GM23338 (cell line): ENCODE measurements around the gene KIAA1328. TPM values are rescaled to one million over a fixed set of nuclear protein-coding genes. Genes with fewer than 3 reads are reported as not detected.

Source experiments
- ATAC-seq: fragments of 200-7000 bp; cut with Tn5 transposase; 3 replicates; pipeline ENCODE4 v1.9.1; 2020
- DNase-seq: peaks from one replicate; pipeline ENCODE4 v3.0.0-alpha.2; 2015; ENCODE audit warnings: low spot score
- H2AFZ ChIP-seq: fragments of 200-600 bp; sonication (generic); 2 replicates; pipeline ENCODE4 v1.8.0; 2016; ENCODE audit warnings: antibody characterized with exemption, mild to moderate bottlenecking, moderate library complexity
- H3F3A ChIP-seq: fragments of 200-600 bp; sonication (generic); replicated peaks from 2 replicates; pipeline ENCODE4 v1.8.0; 2017; ENCODE audit warnings: antibody characterized with exemption, mixed run types, low read depth
- H3K27ac ChIP-seq: fragments of 200-600 bp; sonication (generic); 2 replicates; pipeline ENCODE4 v1.6.1; 2016; ENCODE audit warnings: low read depth
- H3K27me3 ChIP-seq: fragments of 200-600 bp; sonication (generic); 2 replicates; pipeline ENCODE4 v1.8.0; 2016; ENCODE audit warnings: mild to moderate bottlenecking, mixed run types, moderate library complexity; ENCODE audit not compliant: insufficient read depth
- H3K36me3 ChIP-seq: fragments of 200-600 bp; sonication (generic); 2 replicates; pipeline ENCODE4 v1.8.0; 2016; ENCODE audit warnings: mild to moderate bottlenecking; ENCODE audit not compliant: insufficient read depth
- H3K4me1 ChIP-seq: fragments of 200-600 bp; sonication (generic); 2 replicates; pipeline ENCODE4 v1.8.0; 2016; ENCODE audit warnings: mild to moderate bottlenecking, moderate library complexity; ENCODE audit not compliant: insufficient read depth
- H3K4me2 ChIP-seq: fragments of 200-600 bp; sonication (generic); 2 replicates; pipeline ENCODE4 v1.7.1; 2017; ENCODE audit warnings: mixed run types
- H3K4me3 ChIP-seq: fragments of 200-600 bp; sonication (generic); 2 replicates; pipeline ENCODE4 v1.6.1; 2016; ENCODE audit warnings: mixed run types
- H3K79me2 ChIP-seq: fragments of 200-600 bp; sonication (generic); replicated peaks from 2 replicates; pipeline ENCODE4 v1.8.0; 2017; ENCODE audit warnings: mild to moderate bottlenecking; ENCODE audit not compliant: insufficient read depth
- H3K9me2 ChIP-seq: fragments of 200-600 bp; sonication (generic); 2 replicates; pipeline ENCODE4 v1.8.0; 2017; ENCODE audit not compliant: insufficient read depth
- H4K20me1 ChIP-seq: fragments of 200-600 bp; sonication (generic); replicated peaks from 2 replicates; pipeline ENCODE4 v1.8.0; 2017; ENCODE audit warnings: mild to moderate bottlenecking; ENCODE audit not compliant: insufficient read depth
- H3K27ac Mint-ChIP-seq: 2 replicates; pipeline ENCODE4 v1.8.0; 2020; ENCODE audit warnings: inconsistent platforms, mild to moderate bottlenecking, moderate library complexity, mixed read lengths
- H3K27me3 Mint-ChIP-seq: 3 replicates; pipeline ENCODE4 v1.8.0; 2022; ENCODE audit warnings: low read depth, mild to moderate bottlenecking, moderate library complexity, mixed read lengths, inconsistent platforms; ENCODE audit not compliant: insufficient read depth, poor library complexity
- H3K36me3 Mint-ChIP-seq: 3 replicates; pipeline ENCODE4 v1.8.0; 2021; ENCODE audit warnings: low read depth, mild to moderate bottlenecking, inconsistent platforms, moderate library complexity, mixed read lengths
- H3K4me1 Mint-ChIP-seq: 3 replicates; pipeline ENCODE4 v1.8.0; 2020; ENCODE audit warnings: mild to moderate bottlenecking, inconsistent platforms, mixed read lengths
- H3K4me3 Mint-ChIP-seq: 3 replicates; pipeline ENCODE4 v1.8.0; 2021; ENCODE audit warnings: moderate library complexity, mild to moderate bottlenecking, inconsistent platforms, mixed read lengths
- H3K9me3 Mint-ChIP-seq: 3 replicates; pipeline ENCODE4 v1.8.0; 2020; ENCODE audit warnings: moderate library complexity, mild to moderate bottlenecking, inconsistent platforms, mixed read lengths
- CTCF ChIP-seq, 2 experiments: fragments of 200-600 bp in 1 of 2; sonication (generic) in 1 of 2; conservative IDR thresholded peaks; 2 replicates each; pipeline versions ENCODE4 v1.5.1 to v1.6.1; 2016 to 2017; ENCODE audit warnings: antibody characterized with exemption in 2 of 2, low read depth in 2 of 2, mild to moderate bottlenecking in 2 of 2, moderate library complexity in 1 of 2
- JUNB ChIP-seq: IDR thresholded peaks from one replicate; pipeline ENCODE4 v1.6.1; 2016; ENCODE audit warnings: antibody characterized with exemption; ENCODE audit not compliant: unreplicated experiment
- ZNF462 ChIP-seq: fragments of 250-450 bp; sonication (Bioruptor Pico); IDR thresholded peaks from 2 replicates; pipeline ENCODE4 v1.5.0; 2020; ENCODE audit warnings: mild to moderate bottlenecking, moderate library complexity
- polyA plus RNA-seq: library from polyadenylated mRNA; unstranded; fragments of >200 nt; fragmentation: Nextera tagmentation; extraction: Ambion mirVana; gene quantifications from 2 replicates; pipeline ENCODE4 v1.2.1, GENCODE V29; 2016
- total RNA-seq: library from RNA; depleted of rRNA; stranded (reverse); fragments of >200 nt; shearing (Covaris generic); gene quantifications from 2 replicates; pipeline ENCODE4 v1.2.3, GENCODE V29; 2014

The KIAA1328 gene
- total and polyA plus RNA-seq, 2 experiments from 2014 or later, result 5.2 to 8.4 TPM

- H3K27ac ChIP-seq, result no peak overlapping the region
- Mint-ChIP-seq H3K27me3 (no peaks in the 10 kb centered on the region), H3K4me1 (peaks cover 5% of the 10 kb centered on the region; the same call in 2 of the 3 replicates), H3K36me3 (peaks cover 24% of the 10 kb centered on the region), H3K4me3 (no peak overlapping the region), H3K9me3 (peaks cover 30% of the 10 kb centered on the region), H3K27ac (no peak overlapping the region)
- no peak overlapping the region for H2AFZ ChIP-seq
- H3K4me1 ChIP-seq, result no peaks in the 10 kb centered on the region
- H3K4me3 ChIP-seq, result no peak overlapping the region
- no peak for DNase-seq
- no peaks in the 10 kb centered on the region for H3K79me2 ChIP-seq
- no peak for TF ChIP-seq JUNB
- TF ChIP-seq CTCF (conservative IDR thresholded peaks at IDR 0.05; ENCODE audit: low read depth in 2 of 2), result no peak
- TF ChIP-seq ZNF462 (CRISPR knock-in tag), result no peak
- no peaks in the 10 kb centered on the region for H4K20me1 ChIP-seq
- no peaks in the 10 kb centered on the region for H3F3A ChIP-seq
- peaks cover 4% of the 10 kb centered on the region for H3K36me3 ChIP-seq
- ATAC-seq, result no peak
- no peaks in the 10 kb centered on the region for H3K9me2 ChIP-seq
- H3K4me2 ChIP-seq, result no peak overlapping the region
- H3K27me3 ChIP-seq, result no peaks in the 10 kb centered on the region
Measured at GRCh38 chr18:37107748-37108522, 279.0 kb downstream of the KIAA1328 start.
